HG03521 (cell line): ENCODE results near the gene CSNK1D.

Experiments
- ATAC-seq: cut with Tn5 transposase; IDR thresholded peaks from one replicate; pipeline ENCODE4 v1.9.1; 2021; ENCODE audit warnings: mild to moderate bottlenecking, moderate library complexity; ENCODE audit not compliant: unreplicated experiment

The CSNK1D gene

DNA sequence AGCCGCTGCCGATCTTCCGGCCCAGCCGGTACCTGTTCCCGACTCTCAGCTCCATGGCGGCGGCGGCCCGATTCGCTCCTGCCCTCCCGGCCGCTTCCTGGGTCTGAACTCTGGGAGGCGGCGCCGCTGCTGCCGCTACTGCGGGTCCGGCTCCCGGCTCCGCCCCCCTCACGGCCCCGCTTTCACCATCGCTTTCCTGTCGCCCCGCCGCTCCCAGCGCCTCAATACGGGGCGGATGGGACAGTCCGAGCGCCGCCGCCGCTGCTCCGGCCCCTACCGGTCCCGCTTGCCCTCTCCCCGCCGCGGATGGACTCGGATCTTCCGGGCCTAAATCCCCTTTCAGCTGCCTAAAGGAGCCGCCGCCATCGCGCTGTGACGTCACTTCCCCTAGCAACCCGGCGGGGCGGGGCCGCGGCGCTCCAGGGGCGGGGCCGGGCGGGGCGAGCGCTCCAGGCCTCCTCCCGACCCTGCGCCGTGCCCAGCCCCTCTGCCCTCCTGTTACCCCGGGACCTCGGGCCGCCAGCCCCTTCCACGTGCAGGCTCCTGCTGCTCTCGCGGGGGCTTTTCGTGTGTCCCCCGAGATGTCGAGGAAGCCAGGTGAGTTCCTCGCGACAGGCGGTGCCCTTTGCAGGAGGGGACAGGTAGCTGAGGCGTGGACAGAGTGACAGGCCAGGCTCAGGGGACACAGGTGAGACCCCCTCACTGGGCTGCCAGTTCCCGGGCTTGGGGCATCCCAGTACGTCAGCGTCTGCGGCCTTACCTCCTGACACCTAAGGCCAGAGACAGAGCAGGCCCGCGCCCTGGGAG lies at the start of gene CSNK1D:
Gene CSNK1D, minus strand, starts transcription at position 374 of the 807 bp plus-strand sequence. Its CDS starts 319 bp downstream, at position 55.
- ATAC-seq, result peak; percentile 75

DNA sequence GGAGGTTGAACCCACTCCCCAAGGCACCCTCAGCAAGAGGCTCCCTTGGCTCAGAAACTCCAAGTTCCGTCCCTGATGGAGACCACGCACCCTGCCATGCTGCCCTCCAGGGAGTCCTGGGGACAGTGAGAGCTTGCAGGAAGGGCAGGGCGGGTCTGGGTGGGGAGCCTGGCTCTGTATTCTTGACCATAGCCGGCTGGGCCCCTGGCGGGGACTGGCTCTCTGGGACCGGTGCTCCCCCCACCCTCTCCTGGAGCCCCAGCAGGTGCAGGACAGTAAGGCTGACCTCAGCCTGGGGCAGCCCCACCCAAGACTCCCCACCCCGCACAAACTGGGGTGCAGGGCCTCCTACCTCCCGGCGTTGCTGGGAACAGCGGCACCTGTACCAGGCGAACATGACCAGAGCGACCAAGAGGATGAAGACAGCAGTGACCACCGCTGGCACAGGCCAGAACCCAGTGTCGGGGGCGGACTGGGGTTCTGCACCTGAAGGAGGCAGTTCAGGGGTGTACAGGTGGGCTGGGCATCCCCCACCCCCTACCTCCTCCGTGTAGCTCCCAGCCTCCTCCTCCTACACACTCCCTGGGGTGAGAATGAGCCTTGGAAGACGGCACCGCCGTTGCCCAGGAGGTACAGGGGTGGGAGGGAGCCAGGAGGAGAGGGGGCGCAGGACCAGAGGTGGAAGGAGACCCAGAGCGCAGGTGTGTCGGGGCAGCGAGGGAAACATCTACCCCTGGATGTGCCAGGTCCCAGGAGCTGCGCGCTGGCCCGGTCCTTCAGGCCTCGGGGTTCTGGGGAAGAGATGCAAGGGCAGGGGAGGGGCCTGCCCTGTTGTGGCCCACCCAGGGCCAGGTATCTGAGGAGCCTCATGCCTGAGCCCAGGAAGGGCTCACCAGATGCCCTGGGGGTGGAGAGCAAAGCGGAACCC lies 49.3 kb upstream of the CSNK1D start:
- ATAC-seq, result no peak

DNA sequence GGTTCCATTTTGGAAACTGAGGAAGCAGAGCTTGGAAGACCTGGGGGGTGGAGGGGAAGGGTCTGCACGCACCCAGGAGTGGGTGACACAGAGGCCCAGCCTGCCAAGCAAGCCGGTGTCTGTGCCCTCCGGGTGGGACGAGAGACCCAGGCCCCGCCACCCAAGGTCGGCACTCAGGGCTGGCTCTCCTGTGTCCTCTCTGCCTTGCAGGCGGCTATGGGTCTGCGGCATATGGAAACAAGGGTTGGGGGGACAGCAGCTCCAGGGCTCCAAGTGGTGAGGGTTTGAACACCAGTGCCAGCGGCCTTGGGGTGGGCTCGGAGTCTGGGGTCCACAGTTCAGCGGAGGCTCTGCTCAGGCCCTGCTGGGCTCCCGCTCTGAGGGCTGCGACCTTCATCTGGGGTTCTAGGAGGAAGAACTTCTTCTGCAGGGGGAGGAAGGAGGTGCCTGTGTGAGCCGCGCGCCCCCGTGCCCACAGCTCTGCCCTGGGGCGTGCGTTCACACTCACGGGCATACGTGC lies 48.5 kb upstream of the CSNK1D start:
- no peak for ATAC-seq

DNA sequence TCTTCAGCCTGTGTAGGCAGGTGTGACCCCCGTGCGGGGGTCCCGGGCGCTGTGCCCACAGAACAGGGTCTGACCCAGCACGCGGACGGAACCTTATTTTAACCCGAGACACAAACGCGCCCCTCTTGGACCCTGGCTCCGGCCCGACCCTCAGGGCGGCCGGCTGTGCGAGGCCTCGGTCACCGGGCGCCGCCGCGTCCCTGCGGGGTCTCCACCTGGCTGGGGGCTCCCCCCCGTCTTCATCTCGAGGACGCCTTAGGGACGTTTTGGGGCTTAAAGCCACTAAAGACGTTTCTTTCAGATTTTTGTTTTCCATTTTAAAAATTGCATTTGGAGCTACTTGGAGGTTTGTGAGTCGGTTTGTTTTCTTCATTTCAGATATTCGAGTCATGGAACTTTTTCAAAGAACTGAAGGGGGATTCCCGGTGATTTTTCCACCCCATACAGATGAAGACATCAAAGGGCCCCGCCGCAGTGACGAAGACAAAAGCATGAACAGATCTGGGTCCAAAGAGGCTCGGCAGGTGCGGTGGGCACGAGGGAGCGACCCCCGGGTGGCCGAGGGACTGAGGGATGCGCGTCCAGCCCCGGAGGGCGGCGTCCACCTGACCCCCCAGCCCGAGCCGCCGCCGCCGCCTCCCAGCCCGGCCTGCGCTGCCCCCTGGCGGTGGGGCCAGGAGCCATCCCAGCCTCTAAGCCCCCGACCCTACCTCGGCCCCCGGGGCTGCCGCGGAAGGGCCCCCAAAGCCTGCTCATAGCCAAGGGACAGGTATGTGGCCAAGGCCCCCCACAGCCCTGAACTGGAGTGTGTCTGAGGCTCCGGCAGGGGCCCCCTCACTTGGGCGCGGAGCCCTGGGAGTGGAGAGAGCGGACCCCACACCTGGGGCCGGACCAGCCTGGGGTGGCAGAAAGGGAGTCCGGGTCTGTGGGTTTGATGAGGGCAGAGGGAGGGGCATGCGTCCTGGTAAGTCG lies 47.7 kb upstream of the CSNK1D start:
- ATAC-seq, result no peak

DNA sequence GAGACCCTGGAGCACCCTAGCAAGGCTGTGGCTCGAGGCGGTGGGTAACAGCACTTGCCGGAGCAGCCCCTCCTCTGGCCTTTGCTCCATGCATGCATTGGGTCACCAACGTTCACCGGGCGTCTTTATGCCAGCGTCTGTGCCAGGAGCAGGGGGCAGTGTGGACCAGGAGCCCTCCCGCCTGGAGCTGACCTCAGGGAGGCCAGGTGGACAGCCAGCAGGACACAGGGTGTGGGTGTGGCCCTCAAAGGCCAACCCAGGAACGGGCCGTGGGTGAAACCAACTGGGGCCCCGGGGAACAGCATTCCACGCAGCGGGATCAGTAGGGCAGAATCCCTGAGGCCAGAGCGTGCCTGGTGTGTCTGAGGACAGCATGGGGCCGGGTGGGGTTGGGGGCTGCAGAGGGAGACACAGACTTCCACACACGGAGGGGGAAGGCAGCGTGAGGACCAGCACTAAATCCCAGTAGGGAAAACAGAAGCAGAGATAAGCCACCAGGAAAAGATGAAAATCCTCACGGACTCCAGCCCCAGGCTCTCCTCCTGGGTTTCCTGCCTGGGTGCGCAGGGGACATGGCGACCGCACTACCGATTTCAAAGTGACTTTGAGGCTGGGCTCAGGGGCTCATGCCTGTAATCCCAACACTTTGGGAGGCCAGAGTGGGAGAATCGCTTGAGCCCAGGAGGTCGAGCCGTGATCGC lies 46.8 kb upstream of the CSNK1D start:
- ATAC-seq, result no peak

DNA sequence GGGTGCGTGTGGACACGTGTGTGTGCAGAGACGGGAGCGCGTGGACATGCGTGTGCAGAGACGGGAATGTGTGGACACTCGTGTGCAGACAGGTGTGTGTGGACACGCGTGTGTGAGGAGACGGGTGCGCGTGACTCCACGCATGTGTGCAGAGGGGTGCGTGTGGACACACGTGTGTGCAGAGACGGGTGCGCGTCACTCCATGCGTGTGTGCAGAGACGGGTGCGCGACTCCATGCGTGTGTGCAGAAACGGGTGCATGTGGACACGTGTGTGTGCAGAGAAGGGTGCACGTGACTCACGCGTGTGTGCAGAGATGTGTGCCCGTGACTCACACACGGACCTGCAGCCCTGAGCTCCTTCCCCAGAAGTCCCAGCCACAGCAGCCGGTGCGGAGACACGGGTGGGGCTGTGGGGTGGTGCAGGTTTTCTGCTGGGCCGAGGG lies 46.1 kb upstream of the CSNK1D start:
- no peak for ATAC-seq

DNA sequence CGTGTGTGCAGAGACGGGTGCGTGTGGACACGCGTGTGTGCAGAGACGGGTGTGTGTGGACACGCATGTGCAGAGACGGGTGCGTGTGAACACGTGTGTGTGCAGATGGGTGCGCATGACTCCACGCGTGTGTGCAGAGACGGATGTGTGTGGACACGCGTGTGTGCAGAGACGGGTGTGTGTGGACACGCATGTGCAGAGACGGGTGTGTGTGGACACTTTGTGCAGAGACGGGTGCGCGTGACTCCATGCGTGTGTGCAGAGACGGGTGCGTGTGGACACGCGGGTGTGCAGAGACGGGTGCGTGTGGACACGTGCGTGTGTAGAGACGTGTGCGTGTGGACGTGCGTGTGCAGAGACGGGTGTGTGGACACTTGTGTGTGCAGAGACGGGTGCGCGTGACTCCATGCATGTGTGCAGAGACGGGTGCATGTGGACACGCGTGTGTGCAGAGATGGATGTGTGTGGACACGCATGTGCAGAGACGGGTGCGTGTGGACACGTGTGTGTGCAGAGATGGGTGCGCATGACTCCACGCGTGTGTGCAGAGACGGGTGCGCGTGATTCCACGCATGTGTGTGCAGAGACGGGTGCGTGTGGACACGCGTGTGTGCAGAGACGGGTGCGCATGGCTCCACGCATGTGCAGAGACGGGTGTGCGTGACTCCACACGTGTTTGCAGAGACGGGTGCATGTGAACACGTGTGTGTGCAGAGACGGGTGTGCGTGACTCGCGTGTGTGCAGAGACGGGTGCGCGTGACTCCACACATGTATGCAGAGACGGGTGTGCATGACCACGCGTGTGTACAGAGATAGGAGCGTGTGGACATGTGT lies 45.5 kb upstream of the CSNK1D start:
- ATAC-seq, result no peak

DNA sequence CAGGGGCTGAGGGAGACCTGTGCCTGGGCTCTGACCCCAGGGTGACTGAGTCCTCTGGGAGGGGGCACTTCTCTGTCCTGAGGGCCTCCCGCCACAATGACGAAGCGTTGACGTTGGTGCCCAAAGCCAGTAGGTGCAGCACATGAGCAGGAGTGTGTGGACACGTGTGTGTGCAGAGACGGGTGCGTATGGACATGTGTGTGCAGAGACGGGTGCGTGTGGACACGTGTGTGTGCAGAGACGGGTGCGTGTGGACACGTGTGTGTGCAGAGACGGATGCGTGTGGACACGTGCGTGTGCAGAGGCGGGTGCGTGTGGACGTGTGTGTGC lies 44.6 kb upstream of the CSNK1D start:
- no peak for ATAC-seq

DNA sequence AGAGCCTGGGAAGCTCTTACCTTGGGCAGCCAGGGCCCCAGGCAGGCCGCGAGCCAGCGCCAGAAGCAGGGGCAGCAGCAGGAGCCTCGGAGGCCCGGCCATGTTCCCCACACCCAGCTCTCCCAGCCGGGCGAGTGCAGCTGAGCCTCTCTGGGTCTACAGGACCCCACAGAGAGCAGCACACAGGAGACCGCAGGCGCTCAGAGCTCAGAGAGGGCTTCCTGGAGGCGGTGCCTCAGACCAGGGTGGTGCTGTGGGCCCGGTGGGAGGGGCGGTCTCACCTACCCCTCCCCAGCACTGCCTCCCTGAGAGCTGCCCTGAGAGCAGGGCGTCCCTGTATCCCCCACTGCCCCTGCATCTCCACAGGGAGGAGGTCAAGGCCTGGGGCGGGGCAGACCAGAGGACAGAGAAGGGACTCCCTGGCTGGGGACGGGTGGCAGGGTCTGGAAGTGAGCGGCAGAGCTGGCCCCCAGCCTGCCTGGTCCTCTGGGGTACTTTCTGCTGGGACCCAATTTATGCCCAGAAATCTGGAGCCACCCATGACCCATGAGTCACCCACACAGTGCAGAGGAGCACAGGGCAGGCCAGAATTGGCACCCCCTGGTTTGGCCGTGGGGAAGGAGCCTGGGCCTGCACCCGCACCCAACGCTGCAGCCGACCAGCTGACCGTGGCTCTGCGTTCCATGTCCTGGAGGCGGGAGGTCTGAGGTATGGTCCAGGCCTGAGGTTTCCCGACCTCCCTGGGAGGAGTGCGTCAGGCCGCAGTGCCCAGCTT lies 44.1 kb upstream of the CSNK1D start, which contains the start of gene CD7:
Gene CD7, minus strand, starts transcription at position 215 of the 775 bp plus-strand sequence. Its CDS starts 113 bp downstream, at position 102.
- no peak for ATAC-seq

DNA sequence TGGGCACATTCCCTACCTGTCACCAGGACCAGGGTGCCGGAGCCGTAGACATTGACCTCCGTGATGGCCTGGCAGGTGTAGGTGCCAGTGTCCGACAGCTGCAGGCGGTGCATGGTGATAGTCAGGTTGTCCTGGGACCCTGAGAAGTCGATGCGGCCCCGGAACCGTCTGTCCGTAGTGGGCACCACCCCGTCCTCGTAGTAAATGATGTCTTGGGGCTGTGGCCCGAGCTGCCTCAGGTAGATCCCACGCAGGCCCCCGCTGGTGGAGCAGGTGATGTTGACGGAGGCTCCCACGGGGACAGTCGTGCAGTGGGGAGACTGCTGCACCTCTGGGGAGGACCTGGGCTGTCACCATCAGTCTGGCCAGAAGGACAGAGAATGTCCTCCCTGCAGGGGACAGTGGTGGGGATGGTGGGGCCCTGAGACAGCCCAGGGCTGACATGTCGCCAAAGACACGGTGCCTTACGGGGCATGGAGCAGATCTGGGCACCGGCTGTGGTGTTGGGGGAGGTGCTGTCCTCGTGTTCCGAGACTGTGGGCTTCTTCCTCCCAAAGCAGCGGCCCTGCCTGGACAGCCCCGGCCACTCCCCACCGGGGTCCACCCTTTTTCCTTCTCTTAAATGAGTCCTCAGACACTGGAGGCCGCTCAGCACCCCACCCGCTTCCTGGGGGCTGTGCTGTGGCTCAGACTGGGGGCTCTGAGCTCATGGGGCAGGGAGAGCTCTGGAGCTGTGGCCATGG lies 43.3 kb upstream of the CSNK1D start:
- ATAC-seq, result no peak

DNA sequence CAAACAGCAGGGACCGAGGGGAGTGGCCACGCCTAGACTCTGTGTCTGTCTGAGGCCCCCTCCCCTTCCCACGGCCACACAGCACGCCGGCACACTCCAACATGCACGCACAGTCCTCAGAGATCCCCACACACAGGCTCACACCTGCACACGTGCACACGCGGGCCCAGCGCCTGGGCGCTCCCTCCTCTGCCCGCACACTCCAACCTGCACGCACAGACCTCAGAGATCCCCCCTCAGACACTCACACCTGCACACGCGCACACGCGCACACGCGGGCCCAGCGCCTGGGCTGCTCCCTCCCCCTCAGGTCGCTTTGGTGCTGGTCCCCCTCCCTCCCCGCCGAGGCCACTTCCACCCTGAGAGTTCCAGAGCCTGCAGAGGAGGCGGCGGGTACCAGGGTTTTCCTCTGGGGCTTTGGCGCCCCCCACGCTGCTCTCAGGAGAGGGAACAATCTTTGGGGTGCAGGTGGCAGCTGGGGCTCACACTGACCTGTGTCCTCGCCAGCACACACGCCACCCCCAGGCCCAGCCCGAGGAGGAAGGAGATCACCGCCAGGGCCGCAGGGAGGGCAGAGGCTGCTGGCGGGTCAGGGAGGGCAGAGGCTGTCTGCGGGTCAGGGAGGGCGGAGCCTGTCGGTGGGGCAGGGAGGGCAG lies 42.3 kb upstream of the CSNK1D start:
- no peak for ATAC-seq

DNA sequence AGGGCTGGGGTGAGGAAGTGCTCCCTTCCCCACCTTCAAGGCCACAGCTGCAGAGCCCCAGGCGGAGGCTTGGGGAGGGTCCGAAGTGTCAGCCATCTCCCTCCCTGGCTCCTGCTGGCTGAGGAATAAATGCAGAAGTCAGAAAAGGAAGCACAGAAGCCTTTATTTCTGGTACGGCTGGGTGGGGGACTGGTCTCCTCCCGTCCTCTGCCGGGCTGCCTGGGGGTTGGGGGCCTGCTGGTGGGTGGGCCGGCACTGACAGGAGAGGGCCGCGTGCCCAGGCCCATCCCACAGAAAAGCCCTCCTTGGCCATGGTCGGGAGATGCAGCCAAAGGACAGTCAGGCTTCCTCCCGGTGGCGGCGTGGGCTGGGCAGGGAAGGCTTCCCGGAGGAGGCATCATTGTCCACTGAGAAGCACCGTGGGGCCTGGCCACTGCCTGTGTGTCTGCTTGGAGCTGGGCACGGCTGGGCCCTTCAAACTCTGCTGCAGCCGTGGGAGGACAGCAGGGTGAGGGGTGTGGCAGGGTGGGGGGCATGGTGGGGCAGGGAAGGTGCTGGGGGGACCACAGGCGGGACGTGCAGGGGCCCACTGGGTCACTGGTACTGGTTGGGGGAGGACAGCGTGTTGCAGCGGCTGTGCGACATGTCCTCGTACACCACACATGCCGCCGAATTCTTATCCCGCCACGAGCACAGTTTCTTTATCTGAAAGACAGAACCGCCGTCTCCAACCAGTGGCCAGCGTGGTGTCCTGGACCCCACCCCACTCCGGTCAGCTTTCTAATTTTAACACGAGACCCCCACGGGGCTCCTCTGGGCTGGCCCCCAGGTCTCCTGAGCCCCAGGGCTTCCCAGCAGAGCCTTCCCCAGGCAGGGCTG lies 41.5 kb upstream of the CSNK1D start:
- no peak for ATAC-seq

DNA sequence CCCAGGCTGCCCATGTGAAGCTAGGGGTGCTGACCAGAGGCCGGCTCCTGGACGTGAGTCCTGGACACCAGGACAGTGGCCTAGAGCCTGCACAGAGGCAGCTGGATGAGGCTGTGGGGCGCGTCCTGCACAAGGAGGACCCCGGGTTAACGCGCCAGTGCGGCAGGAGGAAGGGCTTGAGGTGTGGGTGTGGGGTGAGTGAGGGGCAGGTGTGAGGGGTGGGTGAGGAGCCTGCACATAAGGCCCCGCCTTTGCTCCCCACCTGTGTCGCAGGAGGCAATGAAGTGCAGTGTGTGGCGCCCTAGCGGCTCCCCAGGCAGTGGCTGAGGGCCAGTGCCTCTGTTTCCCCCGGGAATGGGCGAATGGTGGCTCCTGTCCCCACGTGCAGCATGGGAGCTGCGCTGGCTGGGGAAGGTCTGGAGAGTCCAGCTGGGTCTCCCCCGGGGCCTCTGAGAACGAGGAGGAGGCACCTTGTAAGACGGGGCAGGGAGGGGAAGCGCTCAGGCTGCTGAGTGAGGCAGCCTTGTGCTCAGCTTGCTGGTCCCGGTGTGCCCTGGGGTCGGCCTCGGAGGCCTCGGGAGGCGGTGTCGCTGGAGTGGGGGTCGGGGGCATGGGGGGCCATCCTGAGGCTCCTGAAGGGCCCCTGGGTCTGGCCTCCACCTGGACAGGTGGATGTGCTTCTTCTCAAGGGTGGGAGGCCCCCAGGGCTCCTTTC lies 40.7 kb upstream of the CSNK1D start:
- no peak for ATAC-seq

DNA sequence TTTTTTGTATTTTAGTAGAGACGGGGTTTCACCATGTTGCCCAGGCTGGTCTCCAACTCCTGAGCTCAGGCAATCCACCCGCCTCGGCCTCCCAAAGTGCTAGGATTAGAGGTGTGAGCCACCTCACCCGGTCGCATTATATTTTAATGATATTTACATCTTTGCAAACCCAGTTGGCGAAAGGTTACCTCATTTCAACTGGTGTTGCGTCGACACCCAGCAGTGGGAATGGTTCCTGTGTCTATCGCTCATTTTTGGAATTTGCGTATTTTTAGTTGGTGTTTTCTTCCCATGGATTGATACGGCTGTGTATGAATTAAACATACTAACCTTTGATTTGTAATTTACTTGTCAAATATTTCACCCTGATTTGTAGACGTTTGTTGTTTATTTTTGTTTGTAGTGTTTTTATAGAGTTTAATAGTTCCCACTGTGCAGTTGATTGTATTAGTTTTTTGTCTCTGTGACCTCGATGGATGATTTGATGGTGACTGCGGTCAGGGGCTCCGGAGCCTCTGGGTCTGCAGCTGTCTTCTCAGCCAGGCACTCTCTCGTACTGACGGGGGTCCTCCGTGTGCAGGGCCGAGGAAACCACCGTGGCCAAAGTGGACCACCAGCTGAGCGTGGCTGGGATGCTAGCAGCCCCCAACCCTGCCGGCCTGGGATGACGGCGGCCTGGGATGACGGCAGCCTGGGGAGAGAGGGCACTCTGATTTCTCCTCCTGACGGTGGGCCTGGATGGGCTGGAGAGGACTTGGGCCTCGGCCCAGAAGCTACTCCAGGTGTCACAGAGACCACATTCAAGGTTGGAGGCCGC lies 39.9 kb upstream of the CSNK1D start:
- ATAC-seq, result no peak
